ENCODE measurements around the gene CTIF. TPM values are rescaled to one million over a fixed set of nuclear protein-coding genes. Genes with fewer than 3 reads are reported as not detected.

Gene CTIF
- polyA plus RNA-seq, 1 donor from 2014 or later = 50.2 TPM

- Histone ChIP-seq H3K27ac (ENCODE audit: low read length) (no peak overlapping the region), H2AFZ (ENCODE audit: low read depth, low read length) (no peak overlapping the region), H3K79me2 (replicated peaks; ENCODE audit: insufficient read depth, low read length) (no peaks in the 10 kb centered on the region), H3K4me3 (ENCODE audit: low read length) (no peak overlapping the region), H3K27me3 (ENCODE audit: insufficient read depth, low read depth, low read length) (no peaks in the 10 kb centered on the region), H3K36me3 (ENCODE audit: insufficient read depth, low read length) (no peaks in the 10 kb centered on the region), H4K20me1 (ENCODE audit: insufficient read depth) (no peaks in the 10 kb centered on the region), H3K9ac (ENCODE audit: low read length) (no peak overlapping the region), H3K9me3 (ENCODE audit: low read length) (no peaks in the 10 kb centered on the region), H3F3A (ENCODE audit: insufficient read depth, low read length, poor library complexity, severe bottlenecking) (no peaks in the 10 kb centered on the region), H3K9me2 (ENCODE audit: insufficient read depth, low read length) (no peaks in the 10 kb centered on the region), H3K4me2 (ENCODE audit: low read length) (no peak overlapping the region)
- TF ChIP-seq MXI1 (conservative IDR thresholded peaks at IDR 0.05; ENCODE audit: poor library complexity, severe bottlenecking) (no peak), EZH2 (IDR thresholded peaks at IDR 0.05; ENCODE audit: borderline replicate concordance, insufficient read depth, low read length, poor library complexity, severe bottlenecking) (no peak), REST (IDR thresholded peaks at IDR 0.05; ENCODE audit: borderline replicate concordance) (no peak), TAF1 (IDR thresholded peaks at IDR 0.05; ENCODE audit: low read depth) (no peak), CTCF (IDR thresholded peaks at IDR 0.05; ENCODE audit: poor library complexity, severe bottlenecking) (no peak), EP300 (conservative IDR thresholded peaks at IDR 0.05; ENCODE audit: poor library complexity, severe bottlenecking) (no peak), SMC3 (conservative IDR thresholded peaks at IDR 0.05; ENCODE audit: poor library complexity) (no peak), POLR2AphosphoS5 (IDR thresholded peaks at IDR 0.05) (no peak), RAD21 (conservative IDR thresholded peaks at IDR 0.05) (no peak)
Measured at GRCh38 chr18:48733643-48734253, 194.9 kb downstream of the CTIF start.

- Histone ChIP-seq H3K9me3 (ENCODE audit: low read length) (no peaks in the 10 kb centered on the region), H3K79me2 (replicated peaks; ENCODE audit: insufficient read depth, low read length) (no peaks in the 10 kb centered on the region), H3K4me2 (ENCODE audit: low read length) (no peak overlapping the region), H3K4me3 (ENCODE audit: low read length) (no peak overlapping the region), H3K9me2 (ENCODE audit: insufficient read depth, low read length) (no peaks in the 10 kb centered on the region), H2AFZ (ENCODE audit: low read depth, low read length) (no peak overlapping the region), H4K20me1 (ENCODE audit: insufficient read depth) (no peaks in the 10 kb centered on the region), H3F3A (ENCODE audit: insufficient read depth, low read length, poor library complexity, severe bottlenecking) (no peaks in the 10 kb centered on the region), H3K36me3 (ENCODE audit: insufficient read depth, low read length) (no peaks in the 10 kb centered on the region), H3K9ac (ENCODE audit: low read length) (no peak overlapping the region), H3K27ac (ENCODE audit: low read length) (no peak overlapping the region), H3K27me3 (ENCODE audit: insufficient read depth, low read depth, low read length) (no peaks in the 10 kb centered on the region)
- TF ChIP-seq TAF1 (IDR thresholded peaks at IDR 0.05; ENCODE audit: low read depth) (no peak), RAD21 (conservative IDR thresholded peaks at IDR 0.05) (no peak), REST (IDR thresholded peaks at IDR 0.05; ENCODE audit: borderline replicate concordance) (no peak), EZH2 (IDR thresholded peaks at IDR 0.05; ENCODE audit: borderline replicate concordance, insufficient read depth, low read length, poor library complexity, severe bottlenecking) (no peak), EP300 (conservative IDR thresholded peaks at IDR 0.05; ENCODE audit: poor library complexity, severe bottlenecking) (no peak), CTCF (IDR thresholded peaks at IDR 0.05; ENCODE audit: poor library complexity, severe bottlenecking) (no peak), POLR2AphosphoS5 (IDR thresholded peaks at IDR 0.05) (no peak), MXI1 (conservative IDR thresholded peaks at IDR 0.05; ENCODE audit: poor library complexity, severe bottlenecking) (no peak), SMC3 (conservative IDR thresholded peaks at IDR 0.05; ENCODE audit: poor library complexity) (no peak)
Measured at GRCh38 chr18:48734460-48734859, 195.6 kb downstream of the CTIF start.

All from neural cell (in vitro differentiated cells).